Posterior vena cava (tissue), 2 donors: ENCODE data around the gene PDGFC. TPM values are rescaled to one million over a fixed set of nuclear protein-coding genes. Genes with fewer than 3 reads are reported as not detected.

Experiments used
- DNase-seq: peaks from one replicate; pipeline ENCODE4 v3.0.0-alpha.2; 2020; ENCODE audit warnings: low spot score
- intact Hi-C, 2 donors: fragments of 100-400 bp; cut with DNase I; formaldehyde crosslinking; loops; one replicate each; pipeline versions ENCODE4 v1.14.1 to v1.14.2; 2022 to 2023
- total RNA-seq, 2 donors: library from RNA; stranded (reverse); fragmentation: NEBNext Ultra II Directional; extraction: Animal tissue kit (Norgen Biotek cat#: 25700); gene quantifications; one replicate each; pipeline ENCODE4 v1.2.1, GENCODE V29; 2021
- donor health status: DM: yes; HTN: yes; CAD: no.
- donor health status: DM: yes; HTN: yes; CAD: no.

PDGFC gene
- total RNA-seq, 2 donors from 2014 or later = 19.9 to 21.1 TPM

- no peak for DNase-seq
- intact Hi-C loops = no loop called here
Measured at GRCh38 chr4:156773648-156774357, 197.8 kb downstream of the PDGFC start.

- DNase-seq = no peak
- intact Hi-C loops = no loop called here
Measured at GRCh38 chr4:156771171-156771837, 200.3 kb downstream of the PDGFC start.

GRCh38 chr4:156770140-156770539 lies 201.5 kb downstream of the PDGFC start:
- intact Hi-C loops = no loop called here
- no peak for DNase-seq

GRCh38 chr4:156767911-156768415 lies 203.6 kb downstream of the PDGFC start:
- DNase-seq = no peak
- intact Hi-C loops = no loop called here

DNA sequence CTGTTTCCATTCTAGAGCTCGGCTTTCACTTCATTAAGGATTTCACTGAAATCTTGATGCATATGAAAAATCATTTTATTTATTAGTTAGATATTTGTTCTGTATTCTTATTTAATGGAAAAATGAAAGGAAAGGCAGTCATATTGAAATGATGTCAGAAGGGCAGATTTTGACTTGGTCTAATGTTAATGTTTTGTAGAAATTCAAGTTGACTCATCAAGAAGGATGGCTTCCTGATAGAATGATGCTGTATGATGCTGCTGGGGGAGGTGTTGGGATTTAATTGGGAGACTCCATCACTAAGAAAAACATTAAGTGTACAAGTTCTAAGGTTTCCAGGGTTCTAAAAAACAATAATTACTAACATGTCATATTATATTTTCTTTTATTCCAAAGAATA lies 204.8 kb downstream of the PDGFC start:
- intact Hi-C loops = no loop called here
- no peak for DNase-seq

- intact Hi-C loops = no loop called here
- DNase-seq = no peak
Measured at GRCh38 chr4:156765277-156765676, 206.3 kb downstream of the PDGFC start.

DNA sequence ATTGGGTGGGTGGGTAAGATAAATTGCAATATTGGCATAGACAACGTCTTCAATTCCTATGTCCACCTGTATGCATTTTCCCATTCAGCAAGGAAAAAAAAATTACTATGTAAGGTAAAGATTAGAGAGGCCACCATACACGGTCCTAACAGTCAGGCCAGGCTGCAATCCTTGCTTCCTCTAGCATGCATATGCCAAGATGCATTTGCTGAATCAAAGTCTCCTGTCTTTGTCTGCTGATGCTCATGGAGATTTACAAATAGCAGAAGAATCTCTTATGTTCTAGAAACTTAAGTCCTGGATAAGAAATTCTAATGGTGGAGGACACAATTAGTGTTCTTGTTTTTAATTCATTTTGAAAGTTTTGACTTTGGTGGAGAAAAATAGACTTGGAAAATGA lies 206.8 kb downstream of the PDGFC start:
- no peak for DNase-seq
- intact Hi-C loops = no loop called here

GRCh38 chr4:156764145-156764544 lies 207.5 kb downstream of the PDGFC start:
- DNase-seq = no peak
- intact Hi-C loops = no loop called here

- no peak for DNase-seq
- intact Hi-C loops = no loop called here
Measured at GRCh38 chr4:156763511-156763910, 208.1 kb downstream of the PDGFC start.

DNA sequence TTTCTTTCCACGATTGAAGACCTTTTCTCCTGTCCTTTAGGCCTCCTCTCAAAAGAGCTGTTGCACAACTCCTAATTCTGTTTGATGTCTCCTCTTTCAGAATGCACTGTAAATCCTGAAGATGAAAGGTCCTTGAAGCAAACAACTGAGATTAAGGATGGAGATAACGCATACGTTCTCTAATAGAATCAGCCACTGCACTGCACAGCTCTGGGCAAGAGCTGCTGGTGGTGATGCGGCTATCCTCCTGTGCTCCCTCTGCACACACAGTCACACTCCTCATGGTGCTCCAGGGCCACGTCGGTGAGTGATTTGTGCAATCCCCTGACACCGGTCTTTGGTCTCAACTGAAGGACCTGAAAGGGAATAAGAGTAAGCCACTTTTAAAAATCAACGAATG lies 208.7 kb downstream of the PDGFC start:
- DNase-seq = no peak
- intact Hi-C loops = no loop called here

DNA sequence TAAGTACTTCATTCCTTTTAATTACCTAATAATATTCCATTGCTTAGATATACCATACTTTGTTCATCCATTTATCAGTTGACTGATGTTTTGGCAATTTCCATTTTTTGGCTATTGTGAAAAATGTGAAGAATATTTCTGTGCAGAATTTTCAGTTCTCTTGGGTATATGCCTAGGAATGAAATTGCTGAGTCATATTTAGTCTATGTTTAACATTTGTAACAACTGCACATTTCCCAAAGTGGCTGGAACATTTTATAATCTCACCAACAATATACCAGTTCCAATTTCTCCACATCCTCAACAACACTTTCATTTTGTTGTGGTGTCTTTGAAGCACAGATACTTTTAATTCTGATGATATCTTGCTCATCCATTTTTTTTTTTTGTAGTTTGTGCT lies 215.5 kb downstream of the PDGFC start:
- DNase-seq = no peak
- intact Hi-C loops = no loop called here

DNA sequence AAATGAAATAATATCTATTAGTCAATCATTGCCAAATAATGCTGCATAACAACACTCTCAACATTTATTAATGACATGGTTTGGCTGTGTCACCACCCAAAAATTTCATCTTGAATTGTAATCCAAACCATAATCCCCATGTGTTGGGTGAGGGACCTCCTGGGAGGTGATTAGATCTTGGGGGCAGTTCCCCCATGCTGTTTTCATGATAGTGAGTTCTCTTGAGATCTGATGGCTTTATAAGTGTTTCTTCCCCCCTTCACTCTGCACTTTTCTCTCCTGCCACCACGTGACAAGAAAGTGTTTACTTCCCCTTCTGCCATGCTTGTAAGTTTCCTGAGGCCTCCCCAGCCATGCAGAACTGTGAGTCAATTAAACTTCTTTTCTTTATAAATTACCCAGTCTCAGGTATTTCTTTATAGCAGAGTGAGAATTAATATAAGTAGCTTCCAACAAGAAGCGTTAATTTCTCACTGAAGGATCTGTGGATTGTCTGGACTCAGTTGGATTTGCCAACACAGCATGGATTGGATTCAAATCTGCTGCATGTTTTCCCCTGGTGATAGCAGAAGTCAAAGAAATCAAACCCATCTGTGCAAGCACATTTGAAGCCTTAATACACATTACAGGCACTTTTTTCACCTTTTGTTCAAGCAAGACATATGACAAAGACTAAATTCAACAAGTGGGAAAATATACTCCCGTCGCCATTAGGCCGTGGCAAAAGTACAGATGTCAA lies 216.6 kb downstream of the PDGFC start:
- DNase-seq = no peak
- intact Hi-C loops = no loop called here

DNA sequence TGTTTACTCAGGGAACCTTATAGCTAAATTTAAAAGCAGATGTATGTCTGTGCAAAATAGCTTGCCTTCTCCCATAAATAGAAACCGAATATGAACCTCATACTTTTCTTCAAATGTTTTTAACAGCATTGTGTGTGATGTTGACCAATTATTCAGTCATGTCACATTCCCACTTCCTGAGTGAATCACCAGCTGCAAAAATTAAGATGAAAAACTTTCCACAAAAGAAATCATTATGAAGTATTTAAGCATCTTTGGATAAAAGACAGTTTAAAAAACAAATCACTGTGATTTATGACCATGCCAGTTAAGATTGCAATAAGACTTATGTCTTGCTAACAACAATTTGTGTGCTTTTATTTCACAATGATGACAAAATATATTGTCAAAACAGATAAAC lies 220.1 kb downstream of the PDGFC start:
- no peak for DNase-seq
- intact Hi-C loops = no loop called here

GRCh38 chr4:156749426-156750403 lies 221.9 kb downstream of the PDGFC start:
- intact Hi-C loops = no loop called here
- no peak for DNase-seq

- no peak for DNase-seq
- intact Hi-C loops = no loop called here
Measured at GRCh38 chr4:156746111-156746510, 225.5 kb downstream of the PDGFC start.

- intact Hi-C loops = no loop called here
- no peak for DNase-seq
Measured at GRCh38 chr4:156738766-156739165, 232.8 kb downstream of the PDGFC start.

- DNase-seq = no peak
- intact Hi-C loops = no loop called here
Measured at GRCh38 chr4:156734965-156735895, 236.4 kb downstream of the PDGFC start.

GRCh38 chr4:156733582-156733981 lies 238.0 kb downstream of the PDGFC start:
- intact Hi-C loops = no loop called here
- no peak for DNase-seq
